Ovary (tissue), 3 donors: ENCODE data around the gene SLC15A3.

Source experiments
- EP300 ChIP-seq: sonication (generic); formaldehyde crosslinking; IDR thresholded peaks from one replicate; pipeline ENCODE4 v1.6.1; 2017; ENCODE audit warnings: antibody characterized with exemption
- POLR2A ChIP-seq: fragments of 450-650 bp; IDR thresholded peaks from one replicate; pipeline ENCODE4 v1.6.1; 2017; ENCODE audit warnings: antibody characterized with exemption, mild to moderate bottlenecking, moderate library complexity
- TF ChIP-seq, protein P1 (sequence below), 3 donors: fragments of 450-650 bp in 2 of 3; fragments of 200-600 bp in 1 of 3; IDR thresholded peaks; one replicate each; pipeline versions ENCODE4 v1.5.1 to v1.8.0; 2016 to 2022; ENCODE audit warnings: antibody characterized with exemption in 3 of 3, mild to moderate bottlenecking in 1 of 3
- donor health status: DM: no; HTN: no; CAD: no.

DNA sequence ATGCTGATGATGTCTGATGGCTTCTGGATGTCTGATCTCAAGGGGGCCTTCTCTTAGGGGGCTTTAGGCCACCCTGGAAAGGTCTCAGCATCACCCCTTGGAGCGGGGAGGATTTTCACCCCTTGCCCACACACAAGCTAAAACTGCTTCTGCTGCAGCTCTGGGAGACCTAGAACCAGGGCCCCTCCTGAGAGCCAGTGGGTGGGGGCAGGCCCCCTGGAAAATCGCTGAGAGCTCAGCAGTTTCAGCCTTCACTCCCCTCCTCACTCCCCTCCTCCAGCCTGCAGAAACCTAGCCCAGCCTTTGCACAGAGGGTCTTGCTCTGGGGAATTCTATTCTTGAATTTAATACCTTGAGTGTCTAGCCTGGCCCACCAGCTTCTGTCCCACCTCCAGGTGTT, 36.7 kb upstream of the SLC15A3 start:
- TF ChIP-seq, protein P1, sequence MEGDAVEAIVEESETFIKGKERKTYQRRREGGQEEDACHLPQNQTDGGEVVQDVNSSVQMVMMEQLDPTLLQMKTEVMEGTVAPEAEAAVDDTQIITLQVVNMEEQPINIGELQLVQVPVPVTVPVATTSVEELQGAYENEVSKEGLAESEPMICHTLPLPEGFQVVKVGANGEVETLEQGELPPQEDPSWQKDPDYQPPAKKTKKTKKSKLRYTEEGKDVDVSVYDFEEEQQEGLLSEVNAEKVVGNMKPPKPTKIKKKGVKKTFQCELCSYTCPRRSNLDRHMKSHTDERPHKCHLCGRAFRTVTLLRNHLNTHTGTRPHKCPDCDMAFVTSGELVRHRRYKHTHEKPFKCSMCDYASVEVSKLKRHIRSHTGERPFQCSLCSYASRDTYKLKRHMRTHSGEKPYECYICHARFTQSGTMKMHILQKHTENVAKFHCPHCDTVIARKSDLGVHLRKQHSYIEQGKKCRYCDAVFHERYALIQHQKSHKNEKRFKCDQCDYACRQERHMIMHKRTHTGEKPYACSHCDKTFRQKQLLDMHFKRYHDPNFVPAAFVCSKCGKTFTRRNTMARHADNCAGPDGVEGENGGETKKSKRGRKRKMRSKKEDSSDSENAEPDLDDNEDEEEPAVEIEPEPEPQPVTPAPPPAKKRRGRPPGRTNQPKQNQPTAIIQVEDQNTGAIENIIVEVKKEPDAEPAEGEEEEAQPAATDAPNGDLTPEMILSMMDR (IDR thresholded peaks at IDR 0.05), result no peak
- TF ChIP-seq EP300 (no peak), POLR2A (no peak)
